ENCODE results near the gene KIAA0232. TPM values are rescaled to one million over a fixed set of nuclear protein-coding genes. Genes with fewer than 3 reads are reported as not detected.
A peak's percentile ranks its signal among the peaks of the same experiment; 100 is the strongest.

KIAA0232 gene
- total and polyA plus RNA-seq, 8 donors, result 4.0 to 12.4 (median 8.8) TPM

- intact Hi-C loops (cut with DNase I), result no loop called here
- Histone ChIP-seq H3K9me3 (no peaks in the 10 kb centered on the region), H3K4me1 (no peaks in the 10 kb centered on the region), H3K4me3 (no peak overlapping the region), H3K27me3 (no peaks in the 10 kb centered on the region), H3K27ac (no peak overlapping the region), H3K36me3 (no peaks in the 10 kb centered on the region)
- TF ChIP-seq CTCF (IDR thresholded peaks at IDR 0.05), result no peak
- FAIRE-seq (no peak), DNase-seq (no peak), ATAC-seq (no peak)
- 70 to 80% methylated on average over 4 of the region's 4 CpGs for WGBS, 2 donors
Measured at GRCh38 chr4:6758728-6759127, 23.8 kb upstream of the KIAA0232 start.

GRCh38 chr4:6760865-6761264 lies 21.7 kb upstream of the KIAA0232 start:
- FAIRE-seq (no peak), ATAC-seq (no peak), DNase-seq (peak in 1 of 6 donors; percentile 39)
- no peaks in the 10 kb centered on the region for H3K9me3 ChIP-seq
- no peak overlapping the region for H3K27ac ChIP-seq
- no peaks in the 10 kb centered on the region for H3K4me1 ChIP-seq
- no peak overlapping the region for H3K4me3 ChIP-seq
- WGBS, 2 donors, result 81 to 82% methylated on average over 9 of the region's 9 CpGs
- no peaks in the 10 kb centered on the region for H3K36me3 ChIP-seq
- intact Hi-C loops (cut with DNase I), result no loop called here
- H3K27me3 ChIP-seq, result no peaks in the 10 kb centered on the region
- TF ChIP-seq CTCF (IDR thresholded peaks at IDR 0.05), result no peak

- ATAC-seq, result peak; percentile 40 to 82 (median 56)
- no peaks in the 10 kb centered on the region for H3K9me3 ChIP-seq
- no peak overlapping the region for H3K27ac ChIP-seq
- H3K36me3 ChIP-seq, result no peaks in the 10 kb centered on the region
- peak in 1 of 6 donors; percentile 52 for DNase-seq
- WGBS, 2 donors, result 70 to 75% methylated on average over 35 of the region's 35 CpGs
- H3K4me1 ChIP-seq, result no peaks in the 10 kb centered on the region
- intact Hi-C loops (cut with DNase I), result no loop called here
- H3K4me3 ChIP-seq, result no peak overlapping the region
- no peaks in the 10 kb centered on the region for H3K27me3 ChIP-seq
- no peak for FAIRE-seq
- no peak for TF ChIP-seq CTCF (IDR thresholded peaks at IDR 0.05)
Measured at GRCh38 chr4:6761649-6762615, 20.6 kb upstream of the KIAA0232 start.

- H3K4me3 ChIP-seq, result no peak overlapping the region
- intact Hi-C loops (cut with DNase I), result no loop called here
- no peaks in the 10 kb centered on the region for H3K4me1 ChIP-seq
- no peak for TF ChIP-seq CTCF (IDR thresholded peaks at IDR 0.05)
- FAIRE-seq (no peak), DNase-seq (peak in 1 of 6 donors; percentile 37), ATAC-seq (no peak)
- H3K27ac ChIP-seq, result no peak overlapping the region
- no peaks in the 10 kb centered on the region for H3K36me3 ChIP-seq
- WGBS, 2 donors, result 73 to 84% methylated on average over 16 of the region's 16 CpGs
- no peaks in the 10 kb centered on the region for H3K9me3 ChIP-seq
- no peaks in the 10 kb centered on the region for H3K27me3 ChIP-seq
Measured at GRCh38 chr4:6763330-6763851, 19.1 kb upstream of the KIAA0232 start.
